Stimulated activated CD8-positive, alpha-beta memory T cell treated with anti-CD3 and anti-CD28 coated beads, Interleukin-15, amount 100 ng/mL, for 1 hour (primary cell): ENCODE measurements around the gene L3MBTL4.

Experiments
- DNase-seq: peaks from one replicate; pipeline ENCODE4 v3.0.0-alpha.2; 2020; ENCODE audit warnings: low read depth

Gene L3MBTL4

GRCh38 chr18:6251084-6251483, 163.6 kb downstream of the L3MBTL4 start:
- DNase-seq, result no peak

GRCh38 chr18:6249788-6250187, 164.9 kb downstream of the L3MBTL4 start:
- DNase-seq, result no peak

- no peak for DNase-seq
These were observed 165.5 kb downstream of the L3MBTL4 start for GRCh38 chr18:6249170-6249569.

- no peak for DNase-seq
These were observed 166.7 kb downstream of the L3MBTL4 start for GRCh38 chr18:6248017-6248416.

- DNase-seq, result no peak
These were observed 172.7 kb downstream of the L3MBTL4 start for GRCh38 chr18:6242004-6242403.

GRCh38 chr18:6239716-6240115, 175.0 kb downstream of the L3MBTL4 start:
- DNase-seq, result no peak

GRCh38 chr18:6236258-6236657, 178.5 kb downstream of the L3MBTL4 start:
- DNase-seq, result no peak

- DNase-seq, result no peak
These were observed 192.4 kb downstream of the L3MBTL4 start for GRCh38 chr18:6222271-6222670.

GRCh38 chr18:6221602-6222014, 193.1 kb downstream of the L3MBTL4 start:
- no peak for DNase-seq

GRCh38 chr18:6220129-6220528, 194.6 kb downstream of the L3MBTL4 start:
- DNase-seq, result no peak

GRCh38 chr18:6219116-6219717, 195.5 kb downstream of the L3MBTL4 start:
- DNase-seq, result no peak

- no peak for DNase-seq
These were observed 198.8 kb downstream of the L3MBTL4 start for GRCh38 chr18:6215888-6216287.

- DNase-seq, result no peak
These were observed 203.6 kb downstream of the L3MBTL4 start for GRCh38 chr18:6211174-6211504.

- DNase-seq, result no peak
These were observed 204.2 kb downstream of the L3MBTL4 start for GRCh38 chr18:6210349-6211173.

- DNase-seq, result no peak
These were observed 206.8 kb downstream of the L3MBTL4 start for GRCh38 chr18:6207941-6208340.

- DNase-seq, result no peak
These were observed 207.6 kb downstream of the L3MBTL4 start for GRCh38 chr18:6207116-6207515.

GRCh38 chr18:6205706-6206105, 209.0 kb downstream of the L3MBTL4 start:
- DNase-seq, result no peak

GRCh38 chr18:6204476-6204875, 210.2 kb downstream of the L3MBTL4 start:
- no peak for DNase-seq

- DNase-seq, result no peak
These were observed 210.9 kb downstream of the L3MBTL4 start for GRCh38 chr18:6203791-6204190.

- DNase-seq, result no peak
These were observed 211.8 kb downstream of the L3MBTL4 start for GRCh38 chr18:6202861-6203260.

- no peak for DNase-seq
These were observed 214.4 kb downstream of the L3MBTL4 start for GRCh38 chr18:6200204-6200774.

GRCh38 chr18:6199777-6200176, 214.9 kb downstream of the L3MBTL4 start:
- DNase-seq, result no peak

- DNase-seq, result no peak
These were observed 216.1 kb downstream of the L3MBTL4 start for GRCh38 chr18:6198585-6198984.

- no peak for DNase-seq
These were observed 220.1 kb downstream of the L3MBTL4 start for GRCh38 chr18:6194640-6195039.
